HG03558 (cell line): Measurements from ENCODE around the gene LDLR.
"Not testable (repeated sequence)": the region's sequence is repeated elsewhere in the genome, so short reads cannot be mapped to it uniquely, and the experiment has no call there.

Source experiments
- ATAC-seq: cut with Tn5 transposase; IDR thresholded peaks from one replicate; pipeline ENCODE4 v1.9.1; 2021; ENCODE audit warnings: moderate number of reproducible peaks; ENCODE audit not compliant: unreplicated experiment; ENCODE audit errors: extremely low read depth

The LDLR gene

GRCh38 chr19:11069561-11069960 is 19.7 kb upstream of the LDLR start:
- no peak for ATAC-seq

GRCh38 chr19:11070123-11070522 is 19.1 kb upstream of the LDLR start:
- no peak for ATAC-seq

- ATAC-seq, result no peak
Observed at GRCh38 chr19:11073568-11073967, 15.7 kb upstream of the LDLR start.

- not testable (repeated sequence) for ATAC-seq
Observed at GRCh38 chr19:11076792-11077191, 12.5 kb upstream of the LDLR start.

GRCh38 chr19:11078893-11079292 is 10.4 kb upstream of the LDLR start:
- no peak for ATAC-seq

GRCh38 chr19:11079999-11080398 is 9.3 kb upstream of the LDLR start:
- ATAC-seq, result no peak

GRCh38 chr19:11087870-11088505 is 1.3 kb upstream of the LDLR start:
- ATAC-seq, result no peak

- no peak for ATAC-seq
Observed at GRCh38 chr19:11088506-11089253, 583 bp upstream of the LDLR start.

GRCh38 chr19:11090014-11090263 is 676 bp downstream of the LDLR start:
- ATAC-seq, result not testable (repeated sequence)

GRCh38 chr19:11090264-11090996 is 1.2 kb downstream of the LDLR start:
- peak; percentile 40 for ATAC-seq

- no peak for ATAC-seq
Observed at GRCh38 chr19:11090997-11091702, 1.9 kb downstream of the LDLR start.

- no peak for ATAC-seq
Observed at GRCh38 chr19:11091703-11092153, 2.5 kb downstream of the LDLR start.

- no peak for ATAC-seq
Observed at GRCh38 chr19:11092181-11092538, 2.9 kb downstream of the LDLR start.

- no peak for ATAC-seq
Observed at GRCh38 chr19:11093689-11094238, 4.5 kb downstream of the LDLR start.

- ATAC-seq, result no peak
Observed at GRCh38 chr19:11094520-11094894, 5.2 kb downstream of the LDLR start.

GRCh38 chr19:11096210-11096841 is 7.1 kb downstream of the LDLR start:
- ATAC-seq, result no peak

GRCh38 chr19:11097367-11097766 is 8.1 kb downstream of the LDLR start:
- not testable (repeated sequence) for ATAC-seq

- no peak for ATAC-seq
Observed at GRCh38 chr19:11098327-11098726, 9.1 kb downstream of the LDLR start.

- ATAC-seq, result no peak
Observed at GRCh38 chr19:11098861-11099260, 9.6 kb downstream of the LDLR start.

- no peak for ATAC-seq
Observed at GRCh38 chr19:11100049-11100448, 10.8 kb downstream of the LDLR start.
